Glutamatergic neuron (in vitro differentiated cells): ENCODE data around the gene YPEL1. TPM values are rescaled to one million over a fixed set of nuclear protein-coding genes. Genes with fewer than 3 reads are reported as not detected.

Experiments used
- DNase-seq: peaks from one replicate; pipeline ENCODE4 v3.0.0; 2022
- H3K27ac Mint-ChIP-seq: one replicate; pipeline ENCODE4 v1.8.0; 2020; ENCODE audit warnings: mild to moderate bottlenecking, mixed read lengths, inconsistent platforms; ENCODE audit not compliant: unreplicated experiment
- H3K27me3 Mint-ChIP-seq: one replicate; pipeline ENCODE4 v1.8.0; 2020; ENCODE audit warnings: mild to moderate bottlenecking, moderate library complexity, mixed read lengths, inconsistent platforms; ENCODE audit not compliant: unreplicated experiment
- H3K36me3 Mint-ChIP-seq: one replicate; pipeline ENCODE4 v1.8.0; 2020; ENCODE audit warnings: mild to moderate bottlenecking, mixed read lengths, inconsistent platforms; ENCODE audit not compliant: unreplicated experiment
- H3K4me1 Mint-ChIP-seq: one replicate; pipeline ENCODE4 v1.8.0; 2020; ENCODE audit warnings: mild to moderate bottlenecking, low read depth, mixed read lengths, inconsistent platforms; ENCODE audit not compliant: unreplicated experiment
- H3K4me3 Mint-ChIP-seq: one replicate; pipeline ENCODE4 v1.8.0; 2020; ENCODE audit warnings: mild to moderate bottlenecking, mixed read lengths, inconsistent platforms; ENCODE audit not compliant: unreplicated experiment
- H3K9me3 Mint-ChIP-seq: one replicate; pipeline ENCODE4 v1.8.0; 2020; ENCODE audit warnings: mild to moderate bottlenecking, moderate library complexity, mixed read lengths, inconsistent platforms; ENCODE audit not compliant: unreplicated experiment
- CTCF ChIP-seq: fragments of 200-600 bp; sonication (generic); IDR thresholded peaks from one replicate; pipeline ENCODE4 v1.5.0; 2021; ENCODE audit not compliant: partially characterized antibody, unreplicated experiment
- total RNA-seq: library from RNA; stranded (reverse); fragmentation: NEBNext Ultra II Directional; extraction: Animal tissue kit (Norgen Biotek cat#: 25700); gene quantifications from one replicate; pipeline ENCODE4 v1.2.1, GENCODE V29; 2021; ENCODE audit not compliant: unreplicated experiment

YPEL1 gene
- total RNA-seq, 1 donor from 2014 or later = 71.2 TPM

DNA sequence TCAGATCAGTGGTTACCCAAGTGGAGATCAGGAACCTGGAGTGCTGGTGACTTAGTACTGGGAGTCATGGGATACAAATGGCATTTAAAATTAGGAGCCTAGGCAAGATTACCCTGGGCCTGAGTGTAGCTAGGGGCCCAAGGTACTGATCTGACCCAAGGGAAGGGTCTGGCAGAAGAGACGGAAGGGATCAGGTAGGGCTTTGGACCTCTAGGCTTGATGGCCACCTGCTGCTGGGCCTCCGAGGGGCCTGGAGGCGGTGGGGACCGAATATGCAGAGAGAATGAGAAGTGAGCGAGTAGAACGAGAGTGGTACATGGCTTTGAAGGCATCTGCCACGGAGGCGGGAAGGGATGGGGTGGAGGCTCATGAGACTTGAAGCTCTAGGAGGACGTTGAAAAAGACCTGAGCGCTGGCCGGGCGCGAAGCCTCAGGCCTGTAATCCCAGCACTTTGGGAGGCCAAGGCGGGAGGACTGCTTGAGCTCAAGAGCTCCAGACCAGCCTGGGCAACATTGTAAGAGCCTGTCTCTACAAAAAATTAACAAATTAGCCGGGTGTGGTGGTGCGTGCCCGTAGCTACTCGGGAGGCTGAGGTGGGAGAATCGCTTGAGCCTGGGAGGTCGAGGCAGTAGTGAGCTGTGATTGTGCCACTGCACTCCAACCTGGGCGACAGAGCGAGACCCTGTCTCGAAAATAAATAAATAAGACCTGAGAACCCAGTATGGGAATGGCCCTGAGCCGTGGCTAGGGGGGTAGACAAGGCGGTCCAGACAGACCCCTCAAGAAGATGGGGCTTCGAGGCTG lies 70.3 kb downstream of the YPEL1 start:
- peak overlapping the region; percentile 96 for H3K4me3 Mint-ChIP-seq
- no peaks in the 10 kb centered on the region for H3K4me1 Mint-ChIP-seq
- peak overlapping the region; percentile 96 for H3K27ac Mint-ChIP-seq
- peaks cover 18% of the 10 kb centered on the region for H3K9me3 Mint-ChIP-seq
- no peak for TF ChIP-seq CTCF
- H3K27me3 Mint-ChIP-seq = peaks cover 12% of the 10 kb centered on the region
- DNase-seq = no peak
- no peaks in the 10 kb centered on the region for H3K36me3 Mint-ChIP-seq

GRCh38 chr22:21663738-21664137 lies 71.9 kb downstream of the YPEL1 start:
- TF ChIP-seq CTCF = no peak
- no peak for DNase-seq
- Mint-ChIP-seq H3K36me3 (no peaks in the 10 kb centered on the region), H3K9me3 (peaks cover 18% of the 10 kb centered on the region), H3K4me1 (no peaks in the 10 kb centered on the region), H3K27ac (no peak overlapping the region), H3K4me3 (no peak overlapping the region), H3K27me3 (peaks cover 12% of the 10 kb centered on the region)

GRCh38 chr22:21661991-21662390 lies 73.6 kb downstream of the YPEL1 start:
- H3K4me3 Mint-ChIP-seq = no peak overlapping the region
- DNase-seq = no peak
- no peaks in the 10 kb centered on the region for H3K4me1 Mint-ChIP-seq
- peaks cover 13% of the 10 kb centered on the region for H3K27me3 Mint-ChIP-seq
- peaks cover 17% of the 10 kb centered on the region for H3K9me3 Mint-ChIP-seq
- no peak for TF ChIP-seq CTCF
- H3K27ac Mint-ChIP-seq = no peak overlapping the region
- H3K36me3 Mint-ChIP-seq = no peaks in the 10 kb centered on the region

DNA sequence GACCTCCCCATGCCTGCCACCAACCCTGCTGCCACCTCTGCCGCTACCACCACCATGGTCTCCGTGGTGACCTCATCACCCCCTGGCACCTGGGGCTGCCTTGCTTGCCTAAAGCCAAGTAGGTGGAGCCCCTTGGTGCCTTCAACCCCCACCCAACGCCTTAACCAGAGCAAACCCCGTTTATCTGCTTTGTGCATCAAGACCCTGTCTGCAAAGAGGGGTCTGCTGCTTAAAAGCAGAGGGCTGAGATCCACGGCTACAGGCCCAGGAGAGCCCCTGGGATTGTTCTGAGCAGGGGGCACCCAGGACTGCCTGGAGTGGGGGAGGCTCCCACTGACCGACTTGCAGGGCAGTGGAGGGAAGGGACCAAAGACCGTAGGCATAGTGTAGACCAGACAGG lies 74.7 kb downstream of the YPEL1 start:
- Mint-ChIP-seq H3K27ac (no peak overlapping the region), H3K27me3 (peaks cover 10% of the 10 kb centered on the region), H3K4me3 (no peak overlapping the region), H3K36me3 (no peaks in the 10 kb centered on the region), H3K4me1 (no peaks in the 10 kb centered on the region), H3K9me3 (peaks cover 11% of the 10 kb centered on the region)
- TF ChIP-seq CTCF = no peak
- no peak for DNase-seq

DNA sequence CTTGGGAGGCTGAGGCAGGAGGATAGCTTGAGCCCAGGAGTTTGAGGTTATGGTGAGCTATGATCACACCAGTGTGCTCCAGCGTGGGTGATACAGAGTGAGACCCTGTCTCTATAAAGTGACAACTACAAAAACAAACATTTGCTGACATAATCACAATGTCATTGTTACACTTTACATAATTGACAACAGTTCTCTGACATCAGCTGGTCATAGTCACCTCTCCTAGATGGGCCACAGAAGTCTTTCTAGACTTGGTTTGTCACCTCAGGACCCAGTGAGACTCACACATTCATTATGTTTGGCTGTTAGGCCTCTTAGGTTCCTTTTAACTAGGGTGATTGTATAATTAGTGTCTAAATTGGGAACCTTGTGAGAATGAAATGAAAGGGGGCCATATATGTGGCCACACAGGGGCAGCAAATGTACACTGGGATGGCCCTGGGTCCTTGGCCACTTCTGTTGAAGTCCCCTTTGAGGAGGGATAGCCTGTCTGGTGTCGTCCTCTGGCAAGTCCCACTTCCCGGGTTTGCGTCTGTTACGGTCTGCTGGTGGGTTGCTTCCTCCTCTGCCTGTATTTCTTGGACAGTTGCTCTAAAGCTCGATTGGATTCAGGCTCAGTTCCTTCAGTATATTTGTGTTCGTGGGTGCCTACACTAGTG lies 75.6 kb downstream of the YPEL1 start:
- peaks cover 10% of the 10 kb centered on the region for H3K9me3 Mint-ChIP-seq
- H3K36me3 Mint-ChIP-seq = no peaks in the 10 kb centered on the region
- no peak overlapping the region for H3K4me3 Mint-ChIP-seq
- no peak for DNase-seq
- no peak for TF ChIP-seq CTCF
- peaks cover 7% of the 10 kb centered on the region for H3K27me3 Mint-ChIP-seq
- no peak overlapping the region for H3K27ac Mint-ChIP-seq
- no peaks in the 10 kb centered on the region for H3K4me1 Mint-ChIP-seq
